SIG-M5 treated with dmso at 0.1 percent for 504 hours (cell line): ENCODE measurements around the gene FMOD.
"Not testable (repeated sequence)": the region's sequence is repeated elsewhere in the genome, so short reads cannot be mapped to it uniquely, and the experiment has no call there.

Experiments used
- DNase-seq: peaks from one replicate; lab custom pipeline; 2025; ENCODE audit not compliant: unreplicated experiment; lab: John Stamatoyannopoulos, UW

The FMOD gene

GRCh38 chr1:203326830-203327683 is 23.9 kb downstream of the FMOD start:
- DNase-seq, result peak; percentile 95

DNA sequence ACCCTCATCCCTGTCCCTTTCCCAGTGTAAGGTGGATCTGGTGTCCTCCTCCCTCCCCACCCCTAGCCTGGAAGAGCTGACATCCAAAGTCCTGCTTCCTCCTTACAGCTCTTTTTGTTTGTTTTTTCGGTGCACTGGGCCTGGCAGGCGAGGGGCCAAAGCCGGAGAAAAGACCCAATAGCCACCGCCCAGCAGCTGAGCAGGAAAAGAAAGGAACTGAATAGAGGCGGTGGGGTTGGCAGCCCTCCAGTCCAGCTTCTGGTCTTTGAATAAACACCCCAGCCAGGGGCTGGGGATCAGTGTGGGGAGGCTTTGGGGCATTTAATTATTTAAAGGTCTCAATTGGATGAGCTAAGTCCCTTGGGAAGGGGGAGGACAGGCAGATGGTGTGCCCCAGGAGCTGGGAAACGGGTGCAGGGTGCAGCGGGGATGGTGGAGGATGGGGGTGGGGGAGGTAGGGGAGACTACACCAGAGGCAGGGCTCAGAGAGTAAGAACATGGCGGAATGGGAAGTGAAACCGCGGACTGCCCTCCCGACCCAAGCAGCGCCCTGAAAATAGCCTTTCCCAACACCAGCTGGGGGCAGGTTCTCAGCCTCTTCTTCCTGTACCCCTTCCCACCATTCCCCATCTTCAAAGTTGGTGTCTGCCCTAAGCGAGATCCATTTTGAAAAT is 25.4 kb downstream of the FMOD start:
- peak; percentile 87 for DNase-seq

DNA sequence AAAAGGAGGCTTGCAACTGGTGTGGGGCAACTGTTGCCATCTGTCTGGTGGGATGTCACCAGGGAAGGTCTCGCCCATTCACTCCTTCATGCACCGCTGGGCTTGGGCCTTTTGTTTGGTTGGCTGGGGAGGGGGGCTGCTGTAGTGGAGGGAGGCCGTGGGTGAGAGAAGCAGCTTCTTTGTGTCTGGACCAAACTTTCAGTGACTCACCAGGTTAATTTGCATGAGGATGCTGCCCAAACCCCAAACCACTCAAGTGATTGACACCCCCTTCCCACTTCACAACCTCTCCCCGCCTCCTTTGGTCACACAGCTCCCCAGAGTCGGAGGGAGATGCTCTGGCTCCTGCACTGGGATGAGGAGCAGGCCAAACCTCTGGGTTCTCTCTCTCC is 25.9 kb downstream of the FMOD start:
- peak; percentile 58 for DNase-seq

GRCh38 chr1:203324105-203325025 is 26.6 kb downstream of the FMOD start:
- peak; percentile 73 for DNase-seq

- no peak for DNase-seq
These were observed 27.3 kb downstream of the FMOD start for GRCh38 chr1:203323587-203323986.

DNA sequence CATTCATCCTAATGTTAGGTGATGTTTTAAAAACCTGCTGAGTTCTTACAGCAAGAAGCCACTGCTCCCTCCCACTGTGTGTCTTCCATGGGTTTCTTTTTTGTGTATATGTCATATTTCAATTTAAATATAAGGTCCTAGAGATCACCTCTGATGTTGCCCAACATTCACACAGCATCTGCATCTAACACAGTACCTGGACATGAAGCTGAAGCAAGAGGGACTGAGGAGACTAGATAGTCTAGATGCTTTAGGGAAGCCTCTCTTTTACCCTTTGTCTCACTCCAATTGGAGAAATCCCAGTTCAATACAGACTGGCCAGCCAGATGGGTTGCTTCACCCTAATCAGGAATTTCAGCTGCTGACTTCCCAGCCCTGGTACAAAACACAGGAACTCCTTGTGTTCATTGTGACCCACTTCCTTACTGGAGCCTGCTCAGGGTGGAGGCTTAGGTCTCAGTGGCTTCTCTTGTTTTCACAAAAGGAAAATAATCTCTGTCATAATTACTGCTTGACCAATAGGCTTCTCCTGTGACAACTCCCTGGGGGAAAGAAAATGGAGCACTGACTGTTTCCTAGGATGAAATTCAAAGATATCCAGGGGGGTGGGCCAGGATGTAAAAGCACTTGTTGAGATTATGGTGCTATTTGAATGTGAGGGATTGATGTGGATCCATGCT is 28.3 kb downstream of the FMOD start:
- DNase-seq, result no peak

DNA sequence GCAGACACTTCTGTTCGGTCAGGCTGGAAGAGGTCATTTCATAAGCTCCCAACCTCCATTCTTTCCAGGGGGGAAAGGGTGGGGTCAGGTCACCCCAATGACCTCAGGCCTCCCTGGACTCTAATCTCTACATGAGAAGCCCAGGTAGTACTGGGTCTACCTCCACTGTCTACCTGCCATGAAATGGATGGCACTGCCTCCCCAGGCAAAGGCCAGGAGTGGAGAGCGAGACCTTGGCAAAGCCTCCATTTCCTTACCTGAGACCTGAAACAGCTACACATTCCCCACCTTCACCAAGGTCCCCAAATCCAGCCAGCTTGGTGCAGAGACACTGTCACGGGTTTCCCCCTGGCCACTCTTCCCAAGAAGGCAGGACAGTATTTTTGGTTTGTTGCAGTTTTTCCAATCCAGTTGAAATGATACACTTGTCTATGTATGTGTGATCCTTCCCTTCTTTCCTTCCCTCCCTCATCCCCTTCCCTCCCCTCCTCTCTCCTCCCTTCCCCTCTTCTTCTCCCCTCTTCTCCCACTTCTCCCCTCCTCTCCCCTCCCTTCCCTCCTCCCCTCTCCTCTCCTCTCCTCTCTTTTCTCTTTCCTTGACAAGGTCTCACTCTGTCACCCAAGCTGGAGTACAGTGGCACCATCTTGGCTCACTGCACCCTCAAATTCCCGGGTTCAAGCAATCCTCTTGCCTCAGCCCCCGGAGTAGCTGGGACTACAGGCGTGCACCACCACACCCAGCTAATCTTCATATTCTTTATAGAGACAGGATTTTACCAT is 29.5 kb downstream of the FMOD start:
- no peak for DNase-seq

- peak; percentile 81 for DNase-seq
These were observed 30.2 kb downstream of the FMOD start for GRCh38 chr1:203320591-203321272.

DNA sequence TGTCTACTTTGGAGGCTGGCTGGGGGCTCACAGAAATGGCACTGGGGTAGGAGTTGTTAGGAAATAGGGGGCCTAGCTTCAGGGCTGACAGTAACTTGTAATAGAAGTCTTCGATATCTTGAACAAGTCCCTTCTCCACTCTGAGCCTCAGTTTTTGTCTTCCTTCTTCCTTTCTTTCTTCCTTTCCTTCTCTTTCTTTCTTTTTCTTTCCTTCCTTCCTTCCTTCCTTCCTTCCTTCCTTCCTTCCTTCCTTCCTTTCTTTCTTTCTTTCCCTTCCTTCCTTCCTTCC is 32.7 kb downstream of the FMOD start:
- no peak for DNase-seq

- no peak for DNase-seq
These were observed 33.3 kb downstream of the FMOD start for GRCh38 chr1:203317429-203318228.

- peak; percentile 76 for DNase-seq
These were observed 34.3 kb downstream of the FMOD start for GRCh38 chr1:203316626-203317093.

GRCh38 chr1:203314025-203314759 is 36.7 kb downstream of the FMOD start:
- DNase-seq, result not testable (repeated sequence)

- no peak for DNase-seq
These were observed 39.3 kb downstream of the FMOD start for GRCh38 chr1:203311368-203312301.

GRCh38 chr1:203308923-203309331 is 42.0 kb downstream of the FMOD start:
- DNase-seq, result no peak

- DNase-seq, result no peak
These were observed 42.5 kb downstream of the FMOD start for GRCh38 chr1:203308328-203308922.

DNA sequence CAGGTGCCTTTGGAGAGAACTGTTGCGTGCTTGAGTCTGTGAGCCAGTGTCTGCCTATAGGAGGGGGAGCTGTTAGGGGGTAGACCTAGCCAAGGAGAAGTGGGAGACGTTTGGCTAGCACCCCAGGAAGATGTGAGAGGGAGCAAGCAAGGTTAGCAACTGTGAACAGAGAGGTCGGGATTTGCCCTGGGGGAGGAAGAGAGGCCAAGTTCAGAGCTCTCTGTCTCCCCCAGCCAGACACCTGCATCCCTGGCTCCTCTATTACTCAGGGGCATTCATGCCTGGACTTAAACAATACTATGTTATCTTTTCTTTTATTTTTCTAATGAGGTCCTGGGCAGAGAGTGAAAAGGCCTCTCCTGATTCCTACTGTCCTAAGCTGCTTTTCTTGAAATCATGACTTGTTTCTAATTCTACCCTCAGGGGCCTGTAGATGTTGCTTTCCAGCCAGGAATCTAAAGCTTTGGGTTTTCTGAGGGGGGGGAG is 43.2 kb downstream of the FMOD start:
- no peak for DNase-seq
